Hematopoietic multipotent progenitor cell treated with erythropoietin and hydrocortisone succinate and interleukin-3 and kit ligand, for 4 days (in vitro differentiated cells): ENCODE results near the gene NREP.

Experiments
- DNase-seq: peaks from one replicate; pipeline ENCODE4 v3.0.0-alpha.2; 2015

NREP gene

DNA sequence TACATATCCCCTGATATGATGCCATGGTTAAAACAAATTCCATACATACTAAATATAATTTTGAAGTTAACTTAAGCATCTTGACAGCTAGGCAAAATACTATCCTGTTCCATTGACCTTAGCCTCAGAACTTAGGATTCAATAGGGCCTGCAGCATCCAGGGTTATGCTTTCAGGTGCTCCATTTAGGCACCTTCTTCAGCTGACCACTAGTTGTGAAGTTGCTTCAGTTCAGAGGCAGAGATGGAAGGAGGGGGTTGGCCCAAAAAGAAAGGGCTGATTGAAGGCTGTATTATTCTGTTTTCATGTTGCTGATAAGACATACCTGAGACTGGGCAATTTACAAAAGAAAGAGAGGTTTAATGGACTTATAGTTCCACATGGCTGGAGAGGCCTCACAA is 7.0 kb upstream of the NREP start:
- DNase-seq: no peak

DNA sequence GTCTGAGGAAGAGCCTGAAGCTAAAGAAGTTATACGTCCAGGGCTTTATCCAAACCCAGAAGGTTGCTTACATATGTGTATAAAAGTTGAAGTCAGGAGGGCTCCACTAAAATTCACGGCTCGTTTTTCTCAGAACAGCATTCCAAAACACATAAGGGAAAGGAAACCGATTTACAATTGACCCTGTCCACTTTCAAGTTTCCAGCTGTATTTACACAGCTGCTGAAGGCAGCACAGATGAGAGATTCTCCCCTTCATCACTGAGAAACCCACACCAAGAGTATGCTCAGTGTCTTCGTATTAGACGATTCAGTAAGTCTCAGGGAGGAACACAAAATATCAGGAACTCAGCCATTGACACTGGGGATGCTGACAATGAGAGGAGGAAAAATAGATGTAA is 5.9 kb upstream of the NREP start:
- no peak for DNase-seq

DNA sequence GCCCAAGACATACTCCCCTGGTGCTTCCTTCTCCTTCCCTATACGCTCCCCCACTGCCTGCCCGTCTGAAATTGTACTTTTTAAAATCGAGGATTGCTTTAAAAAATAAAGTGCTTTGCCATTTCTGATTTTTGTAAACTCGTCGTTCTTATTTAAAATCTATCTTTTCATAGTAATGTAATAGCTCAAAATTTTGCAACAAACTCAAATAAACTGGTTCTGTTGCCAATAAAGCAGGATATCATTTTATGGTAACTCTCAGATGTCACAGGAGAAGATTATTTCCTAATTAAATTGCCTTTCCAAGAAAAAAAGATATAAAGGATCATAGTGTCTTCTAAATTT is 1.3 kb upstream of the NREP start:
- DNase-seq: no peak

- peak; percentile 97 for DNase-seq
Measured at GRCh38 chr5:111757355-111758283, 625 bp upstream of the NREP start.

DNA sequence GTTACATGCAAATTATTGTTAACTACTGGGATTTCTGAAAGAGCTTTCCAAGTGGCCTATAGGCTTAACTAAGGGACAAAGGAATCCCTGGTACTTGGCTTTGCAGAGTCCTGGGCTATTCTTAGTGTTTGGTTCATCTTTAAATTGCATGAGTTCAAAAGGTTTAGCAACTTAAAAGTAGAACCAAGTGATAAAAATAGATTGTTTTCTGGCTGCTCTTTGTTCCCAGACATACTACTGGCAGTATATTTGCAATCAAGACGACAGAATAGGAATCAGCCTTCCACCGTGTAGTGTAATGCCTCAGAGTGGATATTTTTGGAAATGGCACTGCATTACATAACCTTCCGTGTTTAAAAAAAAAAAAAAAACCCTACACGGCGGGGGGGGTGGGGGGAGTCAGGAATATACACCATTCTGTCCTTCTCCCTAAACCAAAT is 1.0 kb downstream of the NREP start:
- peak; percentile 61 for DNase-seq

- no peak for DNase-seq
Measured at GRCh38 chr5:111755345-111755941, 1.6 kb downstream of the NREP start.

DNA sequence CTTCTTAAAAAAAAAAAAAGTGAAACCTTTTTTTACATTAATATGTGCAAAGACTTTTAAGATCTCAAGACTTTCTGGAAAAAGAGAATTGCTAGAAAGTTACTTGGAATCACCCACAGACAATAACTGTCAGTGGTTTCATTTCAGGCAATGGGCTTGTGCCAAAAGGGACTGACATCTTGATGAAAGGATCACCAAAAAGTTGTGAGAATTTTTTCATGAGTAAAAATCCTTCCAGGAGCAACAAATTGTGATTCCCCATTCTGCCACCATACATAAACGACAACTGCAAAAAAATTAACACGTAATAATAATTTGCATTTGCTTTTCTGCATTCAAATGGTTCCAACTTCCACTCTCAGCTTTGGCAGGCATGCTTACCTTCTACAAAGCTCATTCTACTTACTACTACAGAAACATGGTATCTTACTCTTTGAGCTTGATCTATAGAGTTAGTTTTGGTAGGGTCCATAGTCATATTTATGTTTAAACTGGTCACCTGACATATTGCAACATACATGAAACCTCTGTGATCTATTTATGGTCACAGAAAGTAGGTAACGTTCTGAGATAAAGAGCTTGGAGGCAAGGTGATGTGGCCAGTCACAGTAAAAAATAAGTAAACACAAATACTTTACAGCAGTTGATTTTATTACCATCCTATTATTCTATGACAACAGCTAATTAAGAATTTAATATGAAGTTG is 3.0 kb downstream of the NREP start:
- DNase-seq: no peak

DNA sequence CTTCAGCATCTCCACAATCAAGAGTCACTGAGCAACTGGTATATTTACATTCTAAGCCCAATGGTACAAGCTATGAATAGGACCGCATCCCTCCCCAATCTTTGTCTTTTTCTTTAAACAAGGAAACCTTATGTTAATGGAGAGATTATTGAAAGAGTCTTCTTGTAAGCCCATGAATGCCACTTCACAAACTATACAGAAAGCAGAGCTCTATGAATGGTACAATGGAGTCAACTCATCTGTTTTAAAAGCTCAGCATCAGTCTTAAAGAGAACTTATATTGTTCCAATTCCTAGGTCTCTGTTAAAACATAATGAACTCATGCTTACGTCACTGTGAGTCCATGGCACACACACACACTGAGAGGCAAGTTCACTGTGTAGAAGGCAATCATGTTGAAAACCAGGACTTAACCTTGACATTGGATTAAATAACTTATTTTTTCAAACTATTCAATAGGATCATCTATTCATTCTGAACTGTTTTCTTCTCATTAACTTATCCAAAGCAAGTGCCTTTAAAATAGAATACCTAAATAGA is 4.5 kb downstream of the NREP start:
- DNase-seq: no peak

DNA sequence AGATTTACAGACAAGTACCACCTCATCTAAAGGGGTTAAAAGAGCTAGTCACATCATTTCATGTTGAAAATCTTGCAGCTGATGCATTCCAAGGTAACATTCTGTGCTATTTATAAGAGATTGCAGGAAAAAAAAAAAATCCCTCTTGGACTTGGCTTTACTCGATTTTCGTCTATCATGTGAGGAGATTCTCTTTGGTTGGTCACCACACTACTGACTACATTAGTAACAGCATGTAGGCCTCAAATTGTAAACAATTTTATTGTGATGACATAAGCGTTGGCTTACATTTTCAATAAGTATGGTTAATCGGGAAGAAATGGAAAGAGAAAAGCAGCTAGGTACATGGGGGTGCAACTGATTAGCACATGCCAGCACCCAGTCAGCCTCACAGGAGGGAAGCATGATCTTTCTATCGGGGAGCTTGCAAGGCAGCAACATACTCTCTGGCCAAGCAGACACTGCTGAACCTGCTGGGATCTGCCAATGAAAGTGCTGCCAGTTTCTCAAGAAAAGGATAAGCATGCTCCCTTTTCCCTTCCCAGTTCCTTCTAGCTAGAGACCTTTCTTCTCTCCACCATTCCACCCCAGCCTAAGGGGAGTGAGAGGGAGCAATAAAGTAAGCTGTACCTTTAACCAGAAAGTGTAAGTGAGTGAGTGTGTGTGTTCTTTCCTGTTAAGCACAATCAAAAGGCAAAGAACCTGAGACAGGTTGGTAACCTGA is 7.5 kb downstream of the NREP start:
- no peak for DNase-seq

GRCh38 chr5:111748304-111748763 is 8.7 kb downstream of the NREP start:
- DNase-seq: no peak

- no peak for DNase-seq
Measured at GRCh38 chr5:111747337-111747736, 9.7 kb downstream of the NREP start.

DNA sequence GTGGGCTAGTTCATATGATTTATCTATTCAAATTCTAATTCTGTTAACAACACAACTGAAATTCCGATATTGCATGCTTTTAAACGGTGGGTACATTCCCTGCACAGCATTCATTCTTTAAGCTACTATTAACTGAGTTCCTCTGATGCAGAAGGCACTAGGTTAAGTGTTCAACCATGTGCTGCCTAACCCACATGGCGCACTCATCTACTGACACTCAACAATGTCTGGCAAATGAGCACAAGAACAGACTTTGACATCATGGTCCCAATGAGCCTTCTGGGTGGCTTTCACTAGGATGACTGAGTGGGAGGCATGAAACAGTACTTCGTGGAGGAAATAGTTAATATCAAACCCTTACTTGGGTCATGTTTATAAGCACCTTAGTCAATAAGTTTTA is 10.2 kb downstream of the NREP start:
- no peak for DNase-seq

DNA sequence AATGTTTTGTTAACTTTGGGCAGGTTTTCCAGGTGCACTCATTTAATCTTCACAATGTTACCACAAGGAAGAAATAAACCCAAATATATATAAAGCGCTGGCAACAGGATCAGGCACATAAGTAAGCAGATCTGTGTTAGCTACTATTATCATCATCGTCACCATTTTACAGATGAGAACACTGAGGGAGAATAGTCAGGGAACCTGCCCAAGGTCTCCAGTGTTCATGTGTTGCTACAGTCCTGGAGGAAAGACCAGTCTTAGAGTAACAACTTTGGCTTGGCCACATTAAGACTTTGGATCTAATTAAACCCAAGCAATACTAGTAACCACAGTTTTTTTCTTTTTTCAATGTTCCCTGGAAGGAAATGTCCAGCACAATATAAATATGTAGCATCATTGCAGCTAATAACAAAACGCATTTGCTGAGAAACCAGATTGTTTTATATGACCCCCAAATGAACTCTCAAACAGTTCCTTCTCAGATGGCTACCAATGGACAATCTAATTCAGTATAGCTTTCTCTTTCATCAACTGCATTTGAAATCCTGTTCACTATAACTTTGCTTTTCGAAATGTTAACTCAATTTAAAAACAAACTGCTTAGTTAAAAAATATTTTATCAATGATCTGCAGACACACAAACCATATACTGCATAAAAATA is 11.8 kb downstream of the NREP start:
- no peak for DNase-seq

GRCh38 chr5:111744455-111744854 is 12.5 kb downstream of the NREP start:
- no peak for DNase-seq

DNA sequence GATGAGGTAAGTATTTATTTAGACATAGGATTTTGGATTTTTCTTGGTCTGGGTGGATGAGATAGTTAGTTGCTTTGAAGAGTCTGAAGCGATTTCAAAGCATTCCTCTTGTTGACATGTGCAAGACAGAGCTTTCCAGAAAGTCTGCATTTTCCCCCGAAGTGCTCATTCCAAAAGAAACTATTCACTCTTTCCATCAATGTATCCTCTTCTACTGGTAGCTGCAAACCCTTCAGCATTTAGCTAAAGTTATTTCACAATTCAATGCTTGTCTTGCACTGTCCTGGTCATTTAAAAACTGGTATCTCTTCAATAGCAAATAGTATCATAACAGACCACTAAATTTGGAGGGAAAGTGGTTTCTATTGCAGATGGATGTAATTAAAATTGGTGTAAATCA is 13.0 kb downstream of the NREP start:
- no peak for DNase-seq

DNA sequence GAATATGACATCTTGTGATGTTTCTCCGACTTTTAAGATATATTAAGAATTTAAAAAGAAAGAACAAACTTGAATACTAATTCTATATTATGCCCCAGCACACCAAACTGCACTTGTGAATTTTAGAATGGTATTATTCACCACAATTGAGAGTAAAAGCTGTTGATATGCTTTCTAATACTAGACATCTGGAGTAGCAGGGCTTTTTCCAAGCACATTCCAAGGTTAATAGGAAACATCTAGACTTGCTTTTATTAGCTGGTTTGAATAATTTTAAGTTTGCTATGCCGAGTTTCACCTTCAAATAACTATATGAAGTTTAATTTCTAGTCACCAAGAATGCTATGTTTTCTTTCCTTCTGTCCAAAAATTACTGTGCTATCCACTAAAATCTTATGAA is 13.5 kb downstream of the NREP start:
- no peak for DNase-seq

- no peak for DNase-seq
Measured at GRCh38 chr5:111742177-111742994, 14.6 kb downstream of the NREP start.

DNA sequence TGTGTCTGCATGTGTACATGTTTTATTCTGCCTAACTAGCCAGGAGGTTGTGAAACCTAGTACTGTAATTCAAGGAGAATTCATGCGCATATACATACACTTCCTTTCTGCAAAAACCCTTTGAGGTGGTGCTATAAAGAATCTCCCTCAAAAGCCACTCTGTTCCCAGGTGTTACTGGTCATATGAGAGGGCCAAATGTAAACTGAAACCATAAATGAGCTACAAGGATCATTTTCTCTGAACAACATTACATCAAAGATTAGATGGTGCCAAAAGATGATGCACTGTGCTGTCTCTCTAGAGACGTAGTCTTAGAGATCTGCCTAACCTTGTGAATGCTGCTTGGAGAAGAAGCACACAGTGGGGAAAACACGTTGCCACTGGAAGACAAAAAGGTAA is 15.7 kb downstream of the NREP start:
- DNase-seq: no peak

DNA sequence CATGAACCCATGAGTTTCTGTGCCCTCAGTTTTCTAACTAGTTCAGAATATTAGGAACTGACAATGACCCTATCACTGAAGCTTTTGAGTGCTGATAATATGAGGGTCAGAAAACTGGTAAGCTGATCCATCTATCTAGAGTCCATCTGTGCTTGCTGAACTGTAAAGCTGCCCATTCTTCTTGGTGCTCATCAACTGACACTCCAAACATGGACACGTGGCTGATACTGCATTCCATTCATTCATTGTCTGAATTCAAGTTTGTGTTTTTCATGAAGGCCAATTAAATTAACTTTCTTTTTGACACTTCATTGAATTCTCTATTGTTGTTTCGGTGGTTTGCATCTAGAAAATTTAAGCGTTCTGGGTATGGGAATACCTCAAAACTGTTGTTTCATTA is 17.6 kb downstream of the NREP start:
- DNase-seq: no peak

DNA sequence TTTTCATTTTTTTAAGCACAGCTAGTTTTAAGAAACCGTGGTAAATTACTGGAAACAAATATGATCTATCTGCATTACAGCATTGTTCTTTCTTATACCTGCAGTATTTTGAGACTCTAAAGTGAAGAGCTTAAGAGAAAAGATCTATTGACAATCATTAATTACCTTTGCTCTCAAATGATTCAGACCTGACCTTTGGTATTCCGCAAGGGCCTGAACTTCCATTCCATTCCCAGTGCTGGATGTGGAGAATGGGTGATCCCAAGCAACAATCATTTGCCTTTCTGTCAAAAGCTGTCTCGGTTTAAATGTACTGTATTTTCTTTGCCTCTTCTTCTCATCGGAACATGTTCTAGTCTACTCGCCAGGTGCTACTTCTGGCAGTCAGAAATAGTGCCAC is 18.9 kb downstream of the NREP start:
- DNase-seq: no peak

GRCh38 chr5:111737716-111738115 is 19.3 kb downstream of the NREP start:
- DNase-seq: no peak
